Sigmoid colon (tissue), 4 donors: ENCODE results near the gene SCN4B.

Source experiments
- EP300 ChIP-seq, 4 donors: sonication (generic); formaldehyde crosslinking; IDR thresholded peaks; one replicate each; pipeline ENCODE4 v1.6.1; 2017; ENCODE audit warnings: antibody characterized with exemption in 4 of 4
- POLR2A ChIP-seq, 2 donors: fragments of 450-650 bp; IDR thresholded peaks; one replicate each; pipeline ENCODE4 v1.6.1; 2016; ENCODE audit warnings: antibody characterized with exemption in 2 of 2, mild to moderate bottlenecking in 2 of 2, moderate library complexity in 2 of 2
- POLR2AphosphoS5 ChIP-seq, 4 donors: sonication (generic); formaldehyde crosslinking; IDR thresholded peaks; one replicate each; pipeline ENCODE4 v1.6.1; 2017; ENCODE audit warnings: antibody characterized with exemption in 4 of 4
- TF ChIP-seq, protein P1 (sequence below), 4 experiments: fragments of 450-650 bp in 3 of 4; fragments of 200-600 bp in 1 of 4; IDR thresholded peaks; one replicate each; pipeline ENCODE4 v1.5.1; 2016 to 2019; ENCODE audit warnings: antibody characterized with exemption in 4 of 4, mild to moderate bottlenecking in 3 of 4, moderate library complexity in 2 of 4

DNA sequence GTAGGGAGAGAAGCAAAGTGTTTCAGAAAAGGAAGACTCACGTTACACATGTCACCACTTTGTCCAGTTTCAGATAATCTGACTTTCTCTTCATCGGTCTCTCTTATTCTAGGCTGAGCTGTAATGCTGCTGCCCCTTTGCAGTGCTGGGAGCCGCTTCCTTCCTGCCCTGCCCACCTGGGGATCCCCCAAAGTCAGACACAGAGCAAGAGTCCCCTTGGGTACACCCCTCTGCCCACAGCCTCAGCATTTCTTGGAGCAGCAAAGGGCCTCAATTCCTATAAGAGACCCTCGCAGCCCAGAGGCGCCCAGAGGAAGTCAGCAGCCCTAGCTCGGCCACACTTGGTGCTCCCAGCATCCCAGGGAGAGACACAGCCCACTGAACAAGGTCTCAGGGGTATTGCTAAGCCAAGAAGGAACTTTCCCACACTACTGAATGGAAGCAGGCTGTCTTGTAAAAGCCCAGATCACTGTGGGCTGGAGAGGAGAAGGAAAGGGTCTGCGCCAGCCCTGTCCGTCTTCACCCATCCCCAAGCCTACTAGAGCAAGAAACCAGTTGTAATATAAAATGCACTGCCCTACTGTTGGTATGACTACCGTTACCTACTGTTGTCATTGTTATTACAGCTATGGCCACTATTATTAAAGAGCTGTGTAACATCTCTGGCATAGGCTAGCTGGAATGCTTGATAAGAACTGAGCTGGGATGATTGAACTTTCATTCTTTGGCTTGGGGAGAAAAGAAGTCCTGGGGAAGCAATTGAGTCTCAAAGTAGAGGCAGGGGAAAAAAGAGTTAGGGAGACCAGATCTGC is 34.6 kb downstream of the SCN4B start:
- TF ChIP-seq, protein P1, sequence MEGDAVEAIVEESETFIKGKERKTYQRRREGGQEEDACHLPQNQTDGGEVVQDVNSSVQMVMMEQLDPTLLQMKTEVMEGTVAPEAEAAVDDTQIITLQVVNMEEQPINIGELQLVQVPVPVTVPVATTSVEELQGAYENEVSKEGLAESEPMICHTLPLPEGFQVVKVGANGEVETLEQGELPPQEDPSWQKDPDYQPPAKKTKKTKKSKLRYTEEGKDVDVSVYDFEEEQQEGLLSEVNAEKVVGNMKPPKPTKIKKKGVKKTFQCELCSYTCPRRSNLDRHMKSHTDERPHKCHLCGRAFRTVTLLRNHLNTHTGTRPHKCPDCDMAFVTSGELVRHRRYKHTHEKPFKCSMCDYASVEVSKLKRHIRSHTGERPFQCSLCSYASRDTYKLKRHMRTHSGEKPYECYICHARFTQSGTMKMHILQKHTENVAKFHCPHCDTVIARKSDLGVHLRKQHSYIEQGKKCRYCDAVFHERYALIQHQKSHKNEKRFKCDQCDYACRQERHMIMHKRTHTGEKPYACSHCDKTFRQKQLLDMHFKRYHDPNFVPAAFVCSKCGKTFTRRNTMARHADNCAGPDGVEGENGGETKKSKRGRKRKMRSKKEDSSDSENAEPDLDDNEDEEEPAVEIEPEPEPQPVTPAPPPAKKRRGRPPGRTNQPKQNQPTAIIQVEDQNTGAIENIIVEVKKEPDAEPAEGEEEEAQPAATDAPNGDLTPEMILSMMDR (IDR thresholded peaks at IDR 0.05): no peak
- TF ChIP-seq POLR2A (IDR thresholded peaks at IDR 0.05): no peak
- no peak for TF ChIP-seq EP300 (IDR thresholded peaks at IDR 0.05)
- TF ChIP-seq POLR2AphosphoS5 (IDR thresholded peaks at IDR 0.05): no peak
